Testis (tissue), 3 donors: ENCODE results near the gene NGB. TPM values are rescaled to one million over a fixed set of nuclear protein-coding genes. Genes with fewer than 3 reads are reported as not detected.

ENCODE experiments used
- DNase-seq: peaks from one replicate; pipeline ENCODE4 v3.0.0-alpha.2; 2019
- H3K27ac ChIP-seq, 2 donors: fragments of 200-600 bp; sonication (generic); one replicate each; pipeline ENCODE4 v1.5.1; 2019
- H3K27me3 ChIP-seq: fragments of 200-600 bp; sonication (generic); one replicate; pipeline ENCODE4 v1.5.1; 2019
- H3K36me3 ChIP-seq: fragments of 200-600 bp; sonication (generic); one replicate; pipeline ENCODE4 v1.5.1; 2017; ENCODE audit warnings: low read depth; ENCODE audit errors: missing control alignments
- H3K4me1 ChIP-seq: fragments of 200-600 bp; sonication (generic); one replicate; pipeline ENCODE4 v1.5.1; 2019
- H3K4me3 ChIP-seq, 2 donors: fragments of 200-600 bp; sonication (generic); one replicate each; pipeline ENCODE4 v1.5.1; 2017 to 2019
- H3K9me3 ChIP-seq: fragments of 200-600 bp; sonication (generic); one replicate; pipeline ENCODE4 v1.5.1; 2017
- CTCF ChIP-seq, 3 experiments: fragments of 450-650 bp in 2 of 3; fragments of 200-600 bp in 1 of 3; sonication (generic) in 1 of 3; IDR thresholded peaks; one replicate each; pipeline ENCODE4 v1.5.1; 2016 to 2019; ENCODE audit warnings: antibody characterized with exemption in 3 of 3, mild to moderate bottlenecking in 2 of 3, moderate library complexity in 1 of 3
- POLR2A ChIP-seq: fragments of 450-650 bp; IDR thresholded peaks from one replicate; pipeline ENCODE4 v1.6.1; 2017; ENCODE audit warnings: antibody characterized with exemption, mild to moderate bottlenecking, moderate library complexity
- WGBS, 2 donors: methylation state at CpG; one replicate each; pipeline ENCODE4 v1.1.5; 2018; 5-methylcytosine and 5-hydroxymethylcytosine counted together
- intact Hi-C: fragments of 100-400 bp; cut with DNase I; formaldehyde crosslinking; loops from one replicate; pipeline ENCODE4 v1.15.1; 2023; ENCODE audit warnings: low total_unique reads
- polyA plus RNA-seq: library from polyadenylated mRNA; stranded (reverse); fragments of 350-450 nt; fragmentation: Illumina TruSeq; extraction: RNeasy Lipid Tissue Mini Kit (QIAGEN cat#74804); gene quantifications from one replicate; pipeline ENCODE4 v1.2.3, GENCODE V29; 2014; ENCODE audit warnings: low read depth, low replicate concordance; ENCODE audit not compliant: insufficient read depth
- total RNA-seq, 2 donors: library from RNA; depleted of rRNA; stranded (reverse); fragments of >200 nt; gene quantifications; one replicate each; pipeline ENCODE4 v1.2.3, GENCODE V29; 2016

The NGB gene
- total and polyA plus RNA-seq, 3 donors from 2014 or later, result 0.76 to 1.3 (median 1.1) TPM

- Histone ChIP-seq H3K9me3 (no peaks in the 10 kb centered on the region), H3K27ac (no peak overlapping the region), H3K27me3 (no peaks in the 10 kb centered on the region), H3K4me1 (no peaks in the 10 kb centered on the region), H3K4me3 (no peak overlapping the region), H3K36me3 (no peaks in the 10 kb centered on the region)
- TF ChIP-seq CTCF (IDR thresholded peaks at IDR 0.05), result peak in 1 of 3 experiments; percentile 17
- no peak for TF ChIP-seq POLR2A
- WGBS, 2 donors, result 77 to 85% methylated on average over 12 to 14 of the region's 14 CpGs
- intact Hi-C loops, result no loop called here
- DNase-seq, result peak; percentile 79
Observed at GRCh38 chr14:77278461-77279230, 7.6 kb upstream of the NGB start.

- Histone ChIP-seq H3K4me3 (no peak overlapping the region), H3K27me3 (no peaks in the 10 kb centered on the region), H3K4me1 (no peaks in the 10 kb centered on the region), H3K27ac (no peak overlapping the region), H3K9me3 (no peaks in the 10 kb centered on the region), H3K36me3 (no peaks in the 10 kb centered on the region)
- intact Hi-C loops, result no loop called here
- no peak for TF ChIP-seq POLR2A
- no peak for TF ChIP-seq CTCF (IDR thresholded peaks at IDR 0.05)
- DNase-seq, result no peak
- WGBS, 2 donors, result 78 to 83% methylated on average over 10 to 12 of the region's 12 CpGs
Observed at GRCh38 chr14:77276959-77277358, 6.0 kb upstream of the NGB start.

DNA sequence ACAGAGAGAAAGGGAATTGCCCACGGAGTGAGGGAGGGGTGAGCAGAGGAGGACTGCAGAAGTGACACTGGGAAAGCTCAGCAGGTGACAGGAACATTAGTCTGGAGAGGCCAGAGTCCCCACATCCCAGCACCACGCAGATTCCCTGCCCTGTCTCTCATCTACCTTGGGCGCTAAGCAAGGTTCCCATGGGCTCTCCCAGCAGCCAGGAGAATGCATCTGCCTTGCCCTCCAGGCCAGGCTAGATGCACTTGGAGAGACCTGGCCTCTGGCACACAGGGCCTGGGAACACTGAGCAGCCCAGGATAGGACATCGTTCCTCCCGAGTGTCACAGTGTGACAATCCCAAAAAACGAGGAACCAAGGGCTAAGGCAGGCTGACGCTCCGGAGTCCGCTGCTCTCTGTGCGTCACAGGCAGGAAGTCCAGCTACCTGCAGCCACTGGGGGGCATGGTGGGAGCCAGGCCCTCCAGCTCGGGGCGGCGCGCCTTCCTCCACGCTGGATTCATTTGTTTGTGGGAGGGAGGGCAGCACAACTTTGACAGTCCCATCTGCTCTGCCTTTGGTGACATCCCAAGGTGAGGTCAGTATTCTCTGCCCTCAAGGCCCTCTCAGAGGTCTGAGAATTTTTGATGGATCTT, 5.4 kb upstream of the NGB start:
- Histone ChIP-seq H3K27ac (no peak overlapping the region), H3K4me3 (no peak overlapping the region), H3K27me3 (no peaks in the 10 kb centered on the region), H3K36me3 (no peaks in the 10 kb centered on the region), H3K9me3 (no peaks in the 10 kb centered on the region), H3K4me1 (no peaks in the 10 kb centered on the region)
- 84 to 93% methylated on average over 9 to 15 of the region's 15 CpGs for WGBS, 2 donors
- no peak for TF ChIP-seq POLR2A
- TF ChIP-seq CTCF (IDR thresholded peaks at IDR 0.05), result no peak
- intact Hi-C loops, result no loop called here
- no peak for DNase-seq

GRCh38 chr14:77275601-77276017, 4.6 kb upstream of the NGB start:
- H3K9me3 ChIP-seq, result no peaks in the 10 kb centered on the region
- H3K4me3 ChIP-seq, result no peak overlapping the region
- intact Hi-C loops, result no loop called here
- no peaks in the 10 kb centered on the region for H3K4me1 ChIP-seq
- WGBS, 2 donors, result 60 to 66% methylated on average over 7 to 8 of the region's 8 CpGs
- H3K36me3 ChIP-seq, result no peaks in the 10 kb centered on the region
- no peak overlapping the region for H3K27ac ChIP-seq
- TF ChIP-seq CTCF (IDR thresholded peaks at IDR 0.05), result no peak
- no peak for TF ChIP-seq POLR2A
- no peaks in the 10 kb centered on the region for H3K27me3 ChIP-seq
- DNase-seq, result no peak
